Left renal cortex interstitium (tissue), 4 donors: ENCODE data around the gene TEDC2. TPM values are rescaled to one million over a fixed set of nuclear protein-coding genes. Genes with fewer than 3 reads are reported as not detected.
"Not testable (repeated sequence)": the region's sequence is repeated elsewhere in the genome, so short reads cannot be mapped to it uniquely, and the experiment has no call there.

Experiments used
- DNase-seq, 4 donors: peaks; one replicate each; pipeline ENCODE4 v3.0.0-alpha.2; 2013; ENCODE audit warnings: low read depth in 4 of 4, low spot score in 2 of 4, missing footprints in 1 of 4
- polyA plus RNA-seq, 4 donors: library from polyadenylated mRNA; unstranded; fragments of 120-200 nt; gene quantifications; one replicate each; pipeline ENCODE4 v1.2.1, GENCODE V29; 2013; ENCODE audit not compliant: insufficient read length in 4 of 4

Gene TEDC2
- 10 to 100 TPM in 3 of 4 donors, 1 to 10 TPM in 1; 7.3 to 16.6 (median 12.2) TPM for polyA plus RNA-seq

- DNase-seq: peak in 3 of 4 donors; percentile 82 to 93 (median 83)
Measured at GRCh38 chr16:2459647-2460390, at the start of gene TEDC2. Gene TEDC2, plus strand, starts transcription at chr16:2460109. Its CDS starts 36 bp downstream, at chr16:2460145.

GRCh38 chr16:2415085-2415484 lies 44.8 kb upstream of the TEDC2 start:
- DNase-seq: no peak

- DNase-seq: no peak
Measured at GRCh38 chr16:2420035-2420434, 39.9 kb upstream of the TEDC2 start.

- DNase-seq: no peak
Measured at GRCh38 chr16:2422123-2422867, 37.6 kb upstream of the TEDC2 start.

- no peak for DNase-seq
Measured at GRCh38 chr16:2424061-2425007, 35.6 kb upstream of the TEDC2 start.

GRCh38 chr16:2425008-2425518 lies 34.8 kb upstream of the TEDC2 start:
- DNase-seq: no peak

- no peak for DNase-seq
Measured at GRCh38 chr16:2425825-2426430, 34.0 kb upstream of the TEDC2 start.

GRCh38 chr16:2426941-2427361 lies 33.0 kb upstream of the TEDC2 start:
- DNase-seq: no peak

GRCh38 chr16:2427526-2427925 lies 32.4 kb upstream of the TEDC2 start:
- no peak for DNase-seq

- DNase-seq: no peak
Measured at GRCh38 chr16:2428051-2428783, 31.7 kb upstream of the TEDC2 start.

GRCh38 chr16:2428784-2429033 lies 31.2 kb upstream of the TEDC2 start:
- no peak for DNase-seq

GRCh38 chr16:2429034-2429770 lies 30.7 kb upstream of the TEDC2 start, which contains the start of gene CCNF:
Gene CCNF, plus strand, starts transcription at chr16:2429447. Its CDS starts 35 bp downstream, at chr16:2429482.
- DNase-seq: peak; percentile 67 to 95 (median 90)

- no peak for DNase-seq
Measured at GRCh38 chr16:2429771-2430663, 29.9 kb upstream of the TEDC2 start.

GRCh38 chr16:2432286-2432685 lies 27.6 kb upstream of the TEDC2 start:
- no peak for DNase-seq

GRCh38 chr16:2432801-2433505 lies 27.0 kb upstream of the TEDC2 start:
- no peak for DNase-seq

GRCh38 chr16:2435236-2435635 lies 24.7 kb upstream of the TEDC2 start:
- DNase-seq: not testable (repeated sequence)

GRCh38 chr16:2436110-2436509 lies 23.8 kb upstream of the TEDC2 start:
- no peak for DNase-seq
